PFSK-1 (cell line): ENCODE data around the gene DYDC1.

Experiments
- FOXP2 ChIP-seq: optimal IDR thresholded peaks from 2 replicates; pipeline ENCODE3; 2011; ENCODE audit warnings: borderline replicate concordance, control low read depth, inconsistent platforms; ENCODE audit not compliant: insufficient read depth; ENCODE audit errors: extremely low read length, extremely low read depth
- POLR2AphosphoS5 ChIP-seq: IDR thresholded peaks from 2 replicates; pipeline ENCODE4 v1.6.1; 2012; ENCODE audit warnings: low read depth, mild to moderate bottlenecking, control low read depth, low read length, moderate library complexity
- SIN3A ChIP-seq: IDR thresholded peaks from 2 replicates; pipeline ENCODE4 v1.6.1; 2012; ENCODE audit warnings: mild to moderate bottlenecking, low read length, moderate library complexity, borderline replicate concordance; ENCODE audit not compliant: insufficient read depth
- TAF1 ChIP-seq: IDR thresholded peaks from 2 replicates; pipeline ENCODE4 v1.6.1; 2012; ENCODE audit warnings: low read length, control low read depth, borderline replicate concordance; ENCODE audit not compliant: insufficient read depth
- TF ChIP-seq, protein P1 (sequence below), 2 experiments: IDR thresholded peaks; 2 replicates each; pipeline versions ENCODE4 v1.6.1 to v1.8.0; 2011 to 2012; ENCODE audit warnings: low read depth in 2 of 2, low read length in 2 of 2, control low read depth in 1 of 2, inconsistent platforms in 1 of 2, mild to moderate bottlenecking in 1 of 2, moderate library complexity in 1 of 2; ENCODE audit not compliant: insufficient read depth in 1 of 2

The DYDC1 gene

DNA sequence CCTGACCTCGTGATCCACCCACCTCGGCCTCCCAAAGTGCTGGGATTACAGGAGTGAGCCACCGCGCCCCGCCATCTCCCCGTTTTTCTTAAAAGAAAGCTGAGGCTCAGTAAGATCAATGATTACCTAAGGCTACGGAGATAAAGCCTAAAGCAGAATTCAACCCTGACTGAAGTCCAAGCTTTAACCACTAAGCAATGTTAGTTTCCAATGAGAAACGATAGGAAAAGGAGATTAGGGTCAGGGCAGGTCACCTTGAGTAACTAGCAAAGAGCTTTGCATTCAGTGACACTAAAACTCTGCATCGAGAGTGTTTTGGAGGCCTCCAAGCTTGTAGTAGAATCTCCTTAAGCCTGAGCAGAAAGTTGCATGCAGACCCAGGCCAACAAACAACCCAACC, 34.2 kb upstream of the DYDC1 start:
- no peak for TF ChIP-seq FOXP2

DNA sequence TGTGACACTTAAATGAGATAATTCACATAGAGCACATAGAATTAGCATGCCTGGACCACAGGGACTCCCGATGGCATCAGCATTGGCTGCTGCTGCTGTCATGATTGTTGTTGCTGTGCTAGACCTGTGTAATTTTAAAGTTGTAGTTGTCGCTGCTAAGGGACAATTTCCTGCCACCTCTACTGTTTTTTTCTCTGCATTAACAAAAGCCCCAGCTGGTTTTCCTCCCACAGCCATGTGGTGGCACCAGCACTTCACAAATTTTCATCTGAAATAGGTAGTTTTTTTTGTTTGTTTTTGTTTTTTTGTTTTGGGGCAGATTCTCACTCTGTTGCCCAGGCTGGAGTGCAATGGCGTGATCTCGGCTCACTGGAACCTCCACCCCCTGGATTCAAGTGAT, 26.4 kb upstream of the DYDC1 start:
- no peak for TF ChIP-seq TAF1
- TF ChIP-seq FOXP2: no peak
- no peak for TF ChIP-seq POLR2AphosphoS5
- no peak for TF ChIP-seq SIN3A
- TF ChIP-seq, protein P1, sequence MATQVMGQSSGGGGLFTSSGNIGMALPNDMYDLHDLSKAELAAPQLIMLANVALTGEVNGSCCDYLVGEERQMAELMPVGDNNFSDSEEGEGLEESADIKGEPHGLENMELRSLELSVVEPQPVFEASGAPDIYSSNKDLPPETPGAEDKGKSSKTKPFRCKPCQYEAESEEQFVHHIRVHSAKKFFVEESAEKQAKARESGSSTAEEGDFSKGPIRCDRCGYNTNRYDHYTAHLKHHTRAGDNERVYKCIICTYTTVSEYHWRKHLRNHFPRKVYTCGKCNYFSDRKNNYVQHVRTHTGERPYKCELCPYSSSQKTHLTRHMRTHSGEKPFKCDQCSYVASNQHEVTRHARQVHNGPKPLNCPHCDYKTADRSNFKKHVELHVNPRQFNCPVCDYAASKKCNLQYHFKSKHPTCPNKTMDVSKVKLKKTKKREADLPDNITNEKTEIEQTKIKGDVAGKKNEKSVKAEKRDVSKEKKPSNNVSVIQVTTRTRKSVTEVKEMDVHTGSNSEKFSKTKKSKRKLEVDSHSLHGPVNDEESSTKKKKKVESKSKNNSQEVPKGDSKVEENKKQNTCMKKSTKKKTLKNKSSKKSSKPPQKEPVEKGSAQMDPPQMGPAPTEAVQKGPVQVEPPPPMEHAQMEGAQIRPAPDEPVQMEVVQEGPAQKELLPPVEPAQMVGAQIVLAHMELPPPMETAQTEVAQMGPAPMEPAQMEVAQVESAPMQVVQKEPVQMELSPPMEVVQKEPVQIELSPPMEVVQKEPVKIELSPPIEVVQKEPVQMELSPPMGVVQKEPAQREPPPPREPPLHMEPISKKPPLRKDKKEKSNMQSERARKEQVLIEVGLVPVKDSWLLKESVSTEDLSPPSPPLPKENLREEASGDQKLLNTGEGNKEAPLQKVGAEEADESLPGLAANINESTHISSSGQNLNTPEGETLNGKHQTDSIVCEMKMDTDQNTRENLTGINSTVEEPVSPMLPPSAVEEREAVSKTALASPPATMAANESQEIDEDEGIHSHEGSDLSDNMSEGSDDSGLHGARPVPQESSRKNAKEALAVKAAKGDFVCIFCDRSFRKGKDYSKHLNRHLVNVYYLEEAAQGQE (IDR thresholded peaks at IDR 0.05; ENCODE audit: insufficient read depth in 1 of 2, low read depth in 2 of 2, low read length in 2 of 2): no peak

DNA sequence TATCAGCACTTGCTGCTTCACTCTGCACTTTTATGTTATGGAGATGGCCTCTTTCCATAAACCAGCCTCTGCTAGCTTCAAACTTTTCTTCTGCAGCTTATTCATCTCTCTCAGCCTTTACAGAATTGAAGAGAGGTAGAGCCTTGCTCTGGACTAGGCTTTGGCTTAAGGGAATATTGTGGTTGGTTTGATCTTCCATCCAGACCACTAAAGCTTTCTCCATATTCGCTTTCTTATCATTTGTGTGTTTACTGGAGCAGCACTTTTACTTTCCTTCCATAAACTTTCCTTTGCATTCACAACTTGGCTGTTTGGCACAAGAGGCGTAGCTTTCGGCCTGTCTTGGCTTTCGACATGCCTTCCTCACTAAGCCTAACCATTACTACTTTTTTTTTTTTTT, 23.6 kb upstream of the DYDC1 start:
- TF ChIP-seq POLR2AphosphoS5 (no peak), TAF1 (no peak), SIN3A (no peak), FOXP2 (no peak)

DNA sequence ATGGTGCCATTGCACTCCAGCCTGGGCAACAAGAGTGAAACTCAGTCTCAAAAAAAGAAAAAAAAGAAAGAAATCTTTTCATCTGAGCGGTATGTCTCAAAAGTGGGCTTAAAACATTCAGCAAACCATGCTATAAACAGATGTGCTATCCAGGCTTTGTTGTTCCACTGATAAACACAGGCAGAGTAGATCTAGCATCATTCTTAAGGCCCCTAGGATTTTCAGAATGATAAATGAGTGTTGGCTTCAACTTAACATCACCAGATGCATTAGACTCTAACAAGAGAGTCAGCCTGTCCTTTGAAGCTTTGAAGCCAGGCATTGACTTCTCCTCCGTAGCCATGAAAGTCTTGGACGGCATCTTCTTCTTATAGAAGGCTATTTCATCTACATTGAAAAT, 23.1 kb upstream of the DYDC1 start:
- no peak for TF ChIP-seq FOXP2
- no peak for TF ChIP-seq POLR2AphosphoS5
- no peak for TF ChIP-seq SIN3A
- TF ChIP-seq TAF1: no peak
- TF ChIP-seq, protein P1 (IDR thresholded peaks at IDR 0.05; ENCODE audit: insufficient read depth in 1 of 2, low read depth in 2 of 2, low read length in 2 of 2): no peak

DNA sequence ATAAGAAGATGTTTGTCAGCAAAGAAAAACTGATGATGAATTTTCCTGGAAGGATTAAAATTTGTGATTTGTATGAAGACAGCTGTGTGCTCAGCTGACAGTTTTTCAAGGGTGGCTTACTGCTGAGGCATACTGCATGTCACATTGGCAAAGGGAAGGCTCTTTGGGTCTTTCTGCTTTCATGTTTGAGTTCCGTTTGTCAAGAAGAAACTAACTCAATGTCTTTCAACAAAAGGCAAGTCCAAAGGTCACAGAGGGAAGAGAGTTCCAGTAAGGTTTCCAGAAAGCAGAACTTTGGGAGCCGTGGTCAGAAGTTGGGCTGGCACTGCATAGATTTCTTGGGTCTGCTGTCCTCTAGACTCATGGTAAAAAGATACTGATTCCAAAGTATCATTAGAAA, 16.9 kb upstream of the DYDC1 start:
- TF ChIP-seq FOXP2 (no peak), POLR2AphosphoS5 (no peak), SIN3A (no peak), TAF1 (no peak)
- TF ChIP-seq, protein P1 (IDR thresholded peaks at IDR 0.05; ENCODE audit: insufficient read depth in 1 of 2, low read depth in 2 of 2, low read length in 2 of 2): no peak

DNA sequence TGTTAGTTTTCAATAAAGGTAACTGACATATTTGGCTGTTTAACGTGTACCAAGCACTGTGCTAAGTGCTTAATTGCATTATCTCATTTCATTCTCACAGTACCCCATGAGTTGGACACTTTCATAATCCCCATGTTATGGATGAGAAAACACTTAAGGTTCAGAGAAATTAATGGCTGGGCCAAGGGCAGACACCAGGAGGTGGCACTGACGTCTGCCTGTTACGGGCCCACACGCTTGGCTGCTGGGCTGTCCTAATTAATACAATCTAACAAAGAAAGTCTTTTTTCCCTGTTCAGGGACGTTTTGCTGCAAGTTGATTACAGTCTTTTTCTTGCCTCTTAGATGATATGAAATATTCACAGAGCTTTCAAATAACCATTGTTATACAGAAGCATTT, 16.1 kb upstream of the DYDC1 start:
- TF ChIP-seq POLR2AphosphoS5: no peak
- no peak for TF ChIP-seq SIN3A
- TF ChIP-seq, protein P1 (IDR thresholded peaks at IDR 0.05; ENCODE audit: insufficient read depth in 1 of 2, low read depth in 2 of 2, low read length in 2 of 2): no peak
- TF ChIP-seq TAF1: no peak
- no peak for TF ChIP-seq FOXP2
